NCI-H2029 (cell line): ENCODE results near the gene PKP1.
"Not testable (repeated sequence)": the region's sequence is repeated elsewhere in the genome, so short reads cannot be mapped to it uniquely, and the experiment has no call there.

Experiments used
- DNase-seq: peaks from one replicate; lab custom pipeline; 2025; lab: John Stamatoyannopoulos, UW

The PKP1 gene, protein sequence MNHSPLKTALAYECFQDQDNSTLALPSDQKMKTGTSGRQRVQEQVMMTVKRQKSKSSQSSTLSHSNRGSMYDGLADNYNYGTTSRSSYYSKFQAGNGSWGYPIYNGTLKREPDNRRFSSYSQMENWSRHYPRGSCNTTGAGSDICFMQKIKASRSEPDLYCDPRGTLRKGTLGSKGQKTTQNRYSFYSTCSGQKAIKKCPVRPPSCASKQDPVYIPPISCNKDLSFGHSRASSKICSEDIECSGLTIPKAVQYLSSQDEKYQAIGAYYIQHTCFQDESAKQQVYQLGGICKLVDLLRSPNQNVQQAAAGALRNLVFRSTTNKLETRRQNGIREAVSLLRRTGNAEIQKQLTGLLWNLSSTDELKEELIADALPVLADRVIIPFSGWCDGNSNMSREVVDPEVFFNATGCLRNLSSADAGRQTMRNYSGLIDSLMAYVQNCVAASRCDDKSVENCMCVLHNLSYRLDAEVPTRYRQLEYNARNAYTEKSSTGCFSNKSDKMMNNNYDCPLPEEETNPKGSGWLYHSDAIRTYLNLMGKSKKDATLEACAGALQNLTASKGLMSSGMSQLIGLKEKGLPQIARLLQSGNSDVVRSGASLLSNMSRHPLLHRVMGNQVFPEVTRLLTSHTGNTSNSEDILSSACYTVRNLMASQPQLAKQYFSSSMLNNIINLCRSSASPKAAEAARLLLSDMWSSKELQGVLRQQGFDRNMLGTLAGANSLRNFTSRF

DNA sequence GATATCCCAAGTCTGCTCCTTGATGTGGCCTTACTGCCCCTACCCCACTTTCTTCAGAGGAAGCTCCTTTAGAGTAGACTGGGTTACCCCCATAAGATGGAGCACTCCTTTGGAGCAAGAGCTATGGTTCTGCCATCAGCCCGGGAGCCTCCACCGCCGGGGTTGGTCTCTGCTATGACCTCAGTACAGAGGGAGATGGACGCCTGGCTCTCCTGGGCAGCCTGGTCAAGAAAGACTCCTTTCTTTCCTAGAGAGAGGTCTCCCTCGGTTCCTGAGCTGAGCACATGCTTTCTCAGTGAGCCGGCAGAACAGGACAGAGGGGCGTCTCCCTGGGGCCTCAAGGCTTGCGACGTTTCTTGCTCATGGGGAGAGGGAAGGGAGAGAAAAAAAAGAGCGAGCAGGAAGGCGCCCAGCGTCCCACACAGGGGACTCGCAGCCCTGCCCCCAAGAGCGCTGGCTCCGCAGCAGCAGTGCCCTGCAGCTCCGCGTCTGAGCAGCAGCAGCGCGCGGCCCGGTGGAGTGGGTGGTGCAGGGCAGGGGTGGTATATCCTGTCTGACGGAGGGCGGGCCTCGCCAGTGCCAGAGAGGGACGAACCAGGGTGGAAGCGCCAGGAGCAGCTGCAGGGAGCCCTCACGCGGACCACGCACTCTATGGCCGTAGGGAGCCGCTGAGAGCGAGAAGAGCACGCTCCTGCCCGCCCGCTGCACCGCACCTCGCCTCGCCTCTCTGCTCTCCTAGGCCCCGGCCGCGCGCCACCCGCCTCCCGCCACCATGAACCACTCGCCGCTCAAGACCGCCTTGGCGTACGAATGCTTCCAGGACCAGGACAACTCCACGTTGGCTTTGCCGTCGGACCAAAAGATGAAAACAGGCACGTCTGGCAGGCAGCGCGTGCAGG is at the start of gene PKP1:
TSS of gene PKP1 (plus strand) at position 576 of the 899 bp plus-strand sequence. CDS start at position 773, 197 bp downstream.
- DNase-seq = peak; percentile 60

DNA sequence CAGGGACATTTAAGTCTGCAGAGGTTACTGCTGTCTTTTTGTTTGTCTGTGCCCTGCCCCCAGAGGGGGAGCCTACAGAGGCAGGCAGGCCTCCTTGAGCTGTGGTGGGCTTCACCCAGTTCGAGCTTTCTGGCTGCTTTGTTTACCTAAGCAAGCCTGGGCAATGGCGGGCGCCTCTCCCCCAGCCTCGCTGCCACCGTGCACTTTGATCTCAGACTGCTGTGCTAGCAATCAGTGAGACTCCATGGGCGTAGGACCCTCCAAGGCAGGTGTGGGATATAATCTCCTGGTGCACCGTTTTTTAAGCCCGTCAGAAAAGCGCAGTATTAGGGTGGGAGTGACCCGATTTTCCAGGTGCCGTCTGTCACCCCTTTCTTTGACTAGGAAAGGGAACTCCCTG is 43.7 kb upstream of the PKP1 start:
- not testable (repeated sequence) for DNase-seq

GRCh38 chr1:201240171-201240570 is 43.1 kb upstream of the PKP1 start:
- no peak for DNase-seq

DNA sequence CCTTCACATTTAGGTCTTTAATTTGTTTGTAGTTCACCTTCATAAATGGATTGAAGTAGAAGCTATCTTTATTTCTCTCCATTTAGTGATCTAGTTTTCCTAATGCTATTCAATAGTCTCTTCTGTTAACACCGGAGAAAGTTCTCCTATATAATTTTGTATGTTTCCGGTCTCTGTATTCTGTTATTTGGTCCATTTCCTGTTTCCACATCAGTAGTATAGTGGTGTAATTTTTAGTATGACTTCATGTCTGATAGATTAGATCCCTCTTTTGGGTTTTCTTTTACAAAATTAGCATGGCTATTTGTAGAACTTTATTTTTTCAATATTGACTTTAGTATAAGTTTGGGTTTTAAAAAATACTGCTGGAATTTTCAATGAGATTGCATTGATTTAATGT is 41.6 kb upstream of the PKP1 start:
- no peak for DNase-seq

GRCh38 chr1:201245082-201245481 is 38.2 kb upstream of the PKP1 start:
- DNase-seq = peak; percentile 76

DNA sequence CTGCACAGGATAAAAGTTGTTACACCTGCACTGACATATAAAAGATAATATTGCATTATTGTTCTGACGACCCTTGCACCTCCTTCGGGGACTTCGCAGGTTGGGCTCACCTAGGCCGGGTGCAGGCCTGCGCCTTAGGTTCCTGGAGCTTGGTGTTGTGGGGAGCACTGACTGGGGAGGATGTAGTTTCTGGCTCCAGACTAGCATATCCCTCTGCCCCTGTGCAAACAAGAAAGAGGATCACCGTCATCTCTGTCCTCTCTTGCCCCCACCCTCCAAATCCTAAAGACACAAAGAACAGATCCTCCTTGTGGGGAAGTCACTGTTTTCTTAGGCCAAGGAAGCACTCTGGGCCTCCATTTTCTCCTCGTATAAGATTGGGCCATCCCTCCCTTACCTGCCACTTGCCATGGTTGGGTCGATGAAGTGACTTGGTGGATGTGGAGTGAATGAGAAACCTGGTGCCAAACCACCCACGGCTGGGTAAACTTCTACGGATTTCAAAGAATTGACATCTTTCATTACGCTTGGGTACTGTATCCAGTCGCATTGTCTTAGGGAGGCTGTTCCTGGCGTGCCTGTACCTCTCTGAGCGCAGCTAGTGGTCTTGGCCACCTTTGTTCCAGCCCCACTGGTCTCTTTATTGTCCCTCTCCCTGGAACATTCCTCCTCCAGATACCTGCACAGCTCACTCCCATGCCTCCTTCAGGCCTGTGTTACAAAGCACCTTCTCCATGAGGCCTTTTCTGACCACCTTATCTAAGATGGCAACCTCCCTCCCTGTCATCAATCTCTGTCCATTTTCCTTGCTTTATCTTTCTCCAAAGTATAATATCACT is 34.4 kb upstream of the PKP1 start:
- DNase-seq = no peak

DNA sequence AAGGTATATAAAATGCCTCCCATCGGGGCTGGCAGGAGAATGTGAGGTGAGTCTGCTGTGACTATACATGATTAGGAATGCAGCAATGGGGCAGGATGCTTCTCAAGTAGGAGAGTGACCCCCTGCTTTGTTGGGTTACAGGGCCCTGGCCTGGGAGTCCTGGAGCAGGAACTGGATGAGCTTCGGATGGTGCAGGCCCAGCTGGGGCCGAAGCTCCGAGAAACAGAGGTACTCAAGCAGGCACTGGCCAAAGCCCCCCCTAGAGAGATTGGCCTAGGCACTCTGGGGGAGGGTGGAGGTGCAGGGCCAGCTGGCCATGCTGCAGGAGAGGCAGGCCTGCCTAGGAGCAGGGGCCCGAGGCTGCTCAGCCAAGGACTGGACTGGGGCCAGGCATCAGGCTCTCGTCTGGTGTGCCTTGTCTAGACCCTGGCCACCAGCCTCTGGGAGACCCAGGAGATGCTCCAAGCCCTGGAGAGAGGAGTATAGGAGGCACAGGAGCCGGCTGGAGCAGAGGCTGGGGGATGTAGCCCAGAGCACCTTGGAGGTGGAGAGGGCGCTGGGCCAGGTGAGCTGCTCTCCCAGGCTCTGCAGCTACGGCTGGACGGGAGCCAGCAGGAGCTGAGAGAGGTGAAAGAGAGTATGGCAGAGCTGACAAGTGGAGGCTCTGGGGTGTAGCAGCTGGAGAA is 32.8 kb upstream of the PKP1 start:
- peak; percentile 55 for DNase-seq

GRCh38 chr1:201251411-201251810 is 31.9 kb upstream of the PKP1 start:
- no peak for DNase-seq

GRCh38 chr1:201251851-201252430 is 31.4 kb upstream of the PKP1 start:
- no peak for DNase-seq

DNA sequence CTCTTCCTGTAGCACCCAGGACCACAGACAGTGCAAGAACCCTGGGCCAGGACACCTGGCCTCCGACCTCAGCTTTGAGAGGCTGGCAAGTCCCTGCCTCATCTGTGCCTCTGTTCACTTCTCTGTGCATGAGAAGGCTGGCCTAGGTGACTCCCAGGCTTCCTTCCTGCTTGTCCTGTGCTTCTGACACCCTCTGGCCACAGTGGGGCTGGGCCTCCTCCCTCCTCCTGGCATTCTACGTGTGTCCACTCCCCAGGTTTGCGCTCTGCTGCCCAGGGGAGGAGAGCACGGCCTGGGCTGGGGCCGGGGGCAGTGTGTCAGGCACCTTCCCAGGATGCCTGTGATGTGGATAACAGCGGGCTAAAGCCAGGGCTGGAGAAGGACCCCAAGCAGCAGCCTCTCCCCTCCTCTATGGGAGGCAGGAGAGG is 30.3 kb upstream of the PKP1 start:
- DNase-seq = no peak

DNA sequence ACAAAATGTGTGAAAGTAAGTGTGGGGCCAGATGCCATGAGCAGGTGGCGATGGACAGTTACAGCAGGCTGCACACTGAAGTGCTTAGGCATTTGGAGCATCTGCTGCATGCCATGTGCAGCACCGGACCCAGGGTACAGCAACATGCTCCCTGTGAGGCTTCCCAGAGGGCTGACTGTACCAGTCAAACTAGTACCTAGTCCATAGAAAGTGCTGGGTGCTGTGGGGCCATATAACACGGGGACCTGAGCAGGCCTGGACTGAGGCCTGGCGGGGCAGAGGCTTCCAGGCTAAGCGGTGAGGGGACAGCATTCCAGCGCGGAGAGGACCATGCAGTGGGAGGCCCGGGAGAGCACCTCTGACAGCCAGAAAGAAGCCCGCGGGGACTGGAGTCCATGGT is 29.9 kb upstream of the PKP1 start:
- no peak for DNase-seq

- DNase-seq = no peak
These were observed 29.2 kb upstream of the PKP1 start for GRCh38 chr1:201253906-201254624.

DNA sequence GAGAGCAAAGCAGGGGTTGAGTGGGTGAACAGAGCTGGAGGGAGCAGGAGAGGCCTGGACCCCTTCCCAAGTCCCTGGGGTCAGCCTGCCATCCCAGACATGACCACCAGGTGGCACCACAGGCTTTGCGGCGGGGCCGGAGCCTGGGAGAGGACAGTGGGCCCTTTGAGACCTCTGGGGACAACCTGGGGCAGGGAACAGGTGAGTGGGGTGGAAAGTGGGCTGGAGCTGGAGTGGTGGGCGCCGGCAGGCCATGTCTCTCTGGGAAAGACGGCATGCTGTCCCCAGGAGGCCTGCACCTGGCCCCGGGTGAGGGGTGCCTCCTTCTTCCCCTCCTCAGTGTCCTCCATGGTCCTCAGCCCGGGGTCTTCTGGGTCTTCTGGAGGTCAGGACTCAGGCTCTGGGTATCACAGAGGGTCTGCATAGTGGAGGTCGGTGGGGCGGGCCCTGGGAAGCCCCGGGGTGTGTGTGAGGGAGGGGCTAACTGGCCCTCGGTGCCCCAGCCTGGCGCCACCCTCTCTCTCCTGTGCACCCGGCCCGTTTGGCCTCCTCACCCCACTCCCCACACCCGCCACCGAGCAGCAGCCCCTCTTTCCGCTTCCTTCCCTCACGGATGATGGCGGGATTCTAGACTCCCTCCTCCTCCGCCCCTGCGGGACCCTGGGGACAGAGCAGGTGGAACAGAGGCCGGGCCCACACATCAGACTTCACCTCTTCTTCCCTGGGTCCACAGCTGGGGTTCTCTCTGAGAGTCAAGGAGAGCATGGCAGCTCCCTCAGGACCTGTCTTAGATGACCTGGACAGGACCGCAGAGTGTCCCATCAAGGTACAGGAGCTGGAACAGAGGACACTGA is 28.5 kb upstream of the PKP1 start:
- DNase-seq = no peak

DNA sequence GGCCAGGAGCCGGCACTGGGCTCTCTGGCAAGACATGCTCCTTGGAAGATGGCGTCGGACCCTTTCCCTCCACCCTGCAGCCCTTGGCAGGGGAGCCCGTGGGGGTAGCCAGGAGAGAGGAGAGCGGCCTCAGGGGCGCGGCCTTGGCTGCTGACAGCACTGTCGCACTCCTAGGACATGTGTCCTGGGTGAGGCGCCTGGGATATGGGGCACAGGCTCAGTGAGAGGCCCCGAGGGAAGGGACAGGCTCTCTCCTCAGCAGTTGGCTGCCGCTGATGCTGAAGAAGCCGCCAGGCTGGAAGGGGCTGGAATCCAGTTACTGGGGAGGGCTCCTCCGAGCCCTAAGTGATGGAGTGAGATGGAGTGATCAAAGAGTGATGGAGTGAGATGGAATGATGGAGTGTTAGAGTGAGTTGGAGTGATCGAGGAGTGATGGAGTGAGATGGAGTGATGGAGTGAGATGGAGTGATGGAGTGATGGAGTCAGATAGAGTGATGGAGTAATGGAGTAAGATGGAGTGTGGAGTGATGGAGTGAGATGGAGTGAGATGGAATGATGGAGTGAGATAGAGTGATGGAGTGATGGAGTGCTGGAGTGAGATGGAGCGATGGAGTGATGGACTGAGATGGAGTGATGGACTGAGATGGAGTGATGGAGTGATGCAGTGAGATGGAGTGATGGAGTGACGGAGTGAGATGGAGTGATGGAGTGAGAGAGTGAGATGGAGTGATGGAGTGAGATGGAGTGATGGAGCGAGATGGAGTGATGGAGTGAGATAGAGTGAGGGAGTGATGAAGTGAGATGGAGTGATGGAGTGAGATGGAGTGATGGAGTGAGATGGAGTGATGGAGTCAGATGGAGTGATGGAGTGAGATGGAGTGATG is 27.6 kb upstream of the PKP1 start:
- DNase-seq = no peak

- not testable (repeated sequence) for DNase-seq
These were observed 25.2 kb upstream of the PKP1 start for GRCh38 chr1:201258132-201258531.

DNA sequence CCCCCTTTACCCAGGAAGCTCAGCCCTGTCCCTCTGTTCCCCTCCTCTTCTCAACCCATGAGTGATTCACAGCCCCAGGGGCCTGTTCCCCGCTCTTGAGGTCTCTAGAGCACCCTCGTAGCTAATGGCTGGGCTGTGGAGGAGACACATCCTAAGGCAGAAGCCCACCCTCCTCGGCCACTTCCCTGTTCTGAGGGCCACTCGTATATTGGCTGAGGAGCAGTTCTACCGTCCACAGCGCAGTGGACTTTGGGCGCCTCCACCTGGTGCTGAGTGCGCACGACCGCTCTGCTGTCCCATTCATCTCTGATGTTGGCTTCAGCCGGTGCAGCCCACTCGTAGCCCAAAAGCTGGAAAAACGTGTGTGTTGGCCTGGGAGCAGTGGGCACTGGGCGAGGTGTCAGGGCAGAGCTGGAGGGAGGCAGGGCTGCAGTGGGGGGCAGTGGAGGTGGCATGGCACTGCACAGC is 24.5 kb upstream of the PKP1 start:
- DNase-seq = no peak

DNA sequence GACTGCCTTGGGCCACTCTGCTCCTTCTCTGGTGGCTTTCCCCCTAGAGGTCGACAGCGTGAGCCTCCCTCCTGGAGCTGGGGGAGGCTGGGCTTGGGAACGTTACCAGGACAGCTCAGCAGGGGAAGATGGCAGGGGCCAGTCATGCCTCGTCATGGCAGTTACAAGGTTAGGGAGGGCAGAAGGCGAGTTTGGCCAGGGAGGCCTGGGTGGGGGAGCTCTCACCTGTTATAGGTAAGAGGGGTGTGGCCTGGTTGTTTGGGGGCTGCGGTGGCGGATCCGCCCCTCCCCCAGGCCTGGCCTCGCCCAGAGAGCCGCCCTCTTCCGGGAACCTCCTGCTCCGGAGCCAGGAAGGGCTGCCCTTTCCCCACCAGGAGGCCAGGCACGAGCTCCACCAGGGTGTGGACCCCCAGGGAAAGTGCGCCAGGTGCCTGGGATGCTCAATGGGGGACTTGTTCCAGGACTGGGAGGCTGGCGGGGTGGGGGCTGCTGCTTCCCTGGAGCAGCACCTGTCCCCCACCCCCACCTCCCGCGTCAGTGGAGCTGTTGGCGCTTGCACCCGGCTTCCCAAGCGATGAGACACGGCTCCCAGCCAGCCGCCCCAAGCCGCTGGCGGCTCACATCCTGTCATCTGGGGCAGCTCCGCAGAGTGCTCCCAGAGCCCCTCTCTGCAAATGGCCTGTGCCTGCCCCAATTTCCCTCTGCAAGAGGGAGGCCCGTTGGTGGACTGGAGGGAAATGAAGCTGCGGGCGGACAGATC is 23.6 kb upstream of the PKP1 start:
- DNase-seq = peak; percentile 34
